Right lobe of liver (tissue), 4 donors: ENCODE data around the gene TMPRSS2.

ENCODE experiments used
- POLR2A ChIP-seq: fragments of 450-650 bp; IDR thresholded peaks from one replicate; pipeline ENCODE4 v1.6.1; 2017; ENCODE audit warnings: antibody characterized with exemption, mild to moderate bottlenecking
- TF ChIP-seq, protein P1 (sequence below), 4 donors: fragments of 200-600 bp in 3 of 4; fragments of 450-650 bp in 1 of 4; IDR thresholded peaks; one replicate each; pipeline versions ENCODE4 v1.5.1 to v1.8.0; 2016 to 2022; ENCODE audit warnings: antibody characterized with exemption in 4 of 4, mild to moderate bottlenecking in 2 of 4
- donor health status: DM: no; HTN: no; CAD: no.
- donor health status: DM: no; HTN: no; CAD: no.
- donor health status: DM: no; HTN: yes; CAD: no.

GRCh38 chr21:41418393-41418792, 89.6 kb downstream of the TMPRSS2 start:
- TF ChIP-seq, protein P1, sequence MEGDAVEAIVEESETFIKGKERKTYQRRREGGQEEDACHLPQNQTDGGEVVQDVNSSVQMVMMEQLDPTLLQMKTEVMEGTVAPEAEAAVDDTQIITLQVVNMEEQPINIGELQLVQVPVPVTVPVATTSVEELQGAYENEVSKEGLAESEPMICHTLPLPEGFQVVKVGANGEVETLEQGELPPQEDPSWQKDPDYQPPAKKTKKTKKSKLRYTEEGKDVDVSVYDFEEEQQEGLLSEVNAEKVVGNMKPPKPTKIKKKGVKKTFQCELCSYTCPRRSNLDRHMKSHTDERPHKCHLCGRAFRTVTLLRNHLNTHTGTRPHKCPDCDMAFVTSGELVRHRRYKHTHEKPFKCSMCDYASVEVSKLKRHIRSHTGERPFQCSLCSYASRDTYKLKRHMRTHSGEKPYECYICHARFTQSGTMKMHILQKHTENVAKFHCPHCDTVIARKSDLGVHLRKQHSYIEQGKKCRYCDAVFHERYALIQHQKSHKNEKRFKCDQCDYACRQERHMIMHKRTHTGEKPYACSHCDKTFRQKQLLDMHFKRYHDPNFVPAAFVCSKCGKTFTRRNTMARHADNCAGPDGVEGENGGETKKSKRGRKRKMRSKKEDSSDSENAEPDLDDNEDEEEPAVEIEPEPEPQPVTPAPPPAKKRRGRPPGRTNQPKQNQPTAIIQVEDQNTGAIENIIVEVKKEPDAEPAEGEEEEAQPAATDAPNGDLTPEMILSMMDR (IDR thresholded peaks at IDR 0.05), result no peak
- no peak for TF ChIP-seq POLR2A
